ENCODE data around the gene CHCHD3. TPM values are rescaled to one million over a fixed set of nuclear protein-coding genes. Genes with fewer than 3 reads are reported as not detected.

Gene CHCHD3
- total and polyA plus RNA-seq, 3 experiments from 2014 or later: 59.1 to 87.6 (median 86.9) TPM

DNA sequence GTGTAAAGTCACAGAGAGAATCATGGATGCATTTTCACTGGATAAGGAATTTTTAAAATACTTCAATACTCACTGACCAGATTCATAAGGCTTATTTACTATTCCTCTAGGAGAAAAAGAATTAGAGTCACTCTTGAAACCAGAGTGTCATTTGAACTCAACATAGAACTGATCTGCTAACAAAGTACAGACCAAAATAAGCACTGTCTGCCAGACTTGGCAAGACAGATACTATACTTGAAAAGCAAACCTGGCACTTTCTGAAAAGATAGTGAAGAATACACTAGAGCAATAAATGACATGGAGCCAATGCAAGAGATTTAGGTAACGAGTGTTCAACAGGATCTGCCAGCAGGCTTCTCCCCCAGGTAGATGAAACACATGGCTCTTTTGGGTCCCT lies 215.3 kb downstream of the CHCHD3 start:
- no peak overlapping the region for H3K4me3 Mint-ChIP-seq
- H3K27me3 Mint-ChIP-seq: no peaks in the 10 kb centered on the region
- peaks cover 6 to 18% (median 15%) of the 10 kb centered on the region in 3 donors for H3K4me1 Mint-ChIP-seq
- no peak overlapping the region for H3K27ac ChIP-seq (ENCODE audit: low read depth, low read length)
- DNase-seq: no peak
- H3K9me3 ChIP-seq (ENCODE audit: low read length): no peaks in the 10 kb centered on the region
- no peaks in the 10 kb centered on the region for H3K27me3 ChIP-seq (ENCODE audit: insufficient read depth, low read length, poor library complexity, severe bottlenecking)
- CTCF ChIA-PET: no interaction called here
- H3K4me3 ChIP-seq (ENCODE audit: low read length): no peak overlapping the region
- peak overlapping the region in 1 of 8 donors; percentile 84 for H3K27ac Mint-ChIP-seq
- no peaks in the 10 kb centered on the region for H3K9me3 Mint-ChIP-seq
- peaks cover 11 to 19% (median 14%) of the 10 kb centered on the region in 3 donors for H3K36me3 Mint-ChIP-seq
- POLR2A ChIA-PET: no interaction called here
- no peaks in the 10 kb centered on the region for H3K36me3 ChIP-seq (ENCODE audit: insufficient read depth, low read length)
- H3K4me1 ChIP-seq (ENCODE audit: insufficient read depth, low read length): no peaks in the 10 kb centered on the region

DNA sequence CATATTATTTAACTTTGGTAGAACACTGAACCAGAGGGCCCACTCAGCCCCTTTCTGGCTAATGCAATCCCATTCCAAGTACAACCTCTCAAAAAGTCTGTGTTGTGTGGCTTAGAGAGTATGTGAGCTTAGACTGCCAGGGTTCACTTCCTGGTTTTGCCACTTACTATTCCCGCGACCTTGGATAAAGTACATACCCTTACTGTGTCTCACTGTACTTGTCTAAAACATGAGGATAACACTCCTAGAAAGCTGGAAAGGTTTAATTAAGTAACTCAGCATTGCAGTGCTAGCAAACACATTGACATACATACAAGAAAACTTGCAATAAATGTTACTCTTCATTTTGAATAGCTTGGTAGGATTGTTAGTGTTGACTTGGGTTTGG lies 215.8 kb downstream of the CHCHD3 start:
- Histone ChIP-seq H3K27ac (ENCODE audit: low read depth, low read length) (no peak overlapping the region), H3K36me3 (ENCODE audit: insufficient read depth, low read length) (no peaks in the 10 kb centered on the region), H3K4me1 (ENCODE audit: insufficient read depth, low read length) (no peaks in the 10 kb centered on the region), H3K9me3 (ENCODE audit: low read length) (no peaks in the 10 kb centered on the region), H3K27me3 (ENCODE audit: insufficient read depth, low read length, poor library complexity, severe bottlenecking) (no peaks in the 10 kb centered on the region), H3K4me3 (ENCODE audit: low read length) (no peak overlapping the region)
- ChIA-PET POLR2A (no interaction called here), CTCF (no interaction called here)
- no peak for DNase-seq
- peaks cover 6 to 15% (median 15%) of the 10 kb centered on the region in 3 donors for H3K4me1 Mint-ChIP-seq
- peak overlapping the region in 1 of 8 donors; percentile 84 for H3K27ac Mint-ChIP-seq
- H3K4me3 Mint-ChIP-seq: no peak overlapping the region
- no peaks in the 10 kb centered on the region for H3K9me3 Mint-ChIP-seq
- H3K27me3 Mint-ChIP-seq: no peaks in the 10 kb centered on the region
- peaks cover 11 to 19% (median 16%) of the 10 kb centered on the region in 3 donors for H3K36me3 Mint-ChIP-seq

DNA sequence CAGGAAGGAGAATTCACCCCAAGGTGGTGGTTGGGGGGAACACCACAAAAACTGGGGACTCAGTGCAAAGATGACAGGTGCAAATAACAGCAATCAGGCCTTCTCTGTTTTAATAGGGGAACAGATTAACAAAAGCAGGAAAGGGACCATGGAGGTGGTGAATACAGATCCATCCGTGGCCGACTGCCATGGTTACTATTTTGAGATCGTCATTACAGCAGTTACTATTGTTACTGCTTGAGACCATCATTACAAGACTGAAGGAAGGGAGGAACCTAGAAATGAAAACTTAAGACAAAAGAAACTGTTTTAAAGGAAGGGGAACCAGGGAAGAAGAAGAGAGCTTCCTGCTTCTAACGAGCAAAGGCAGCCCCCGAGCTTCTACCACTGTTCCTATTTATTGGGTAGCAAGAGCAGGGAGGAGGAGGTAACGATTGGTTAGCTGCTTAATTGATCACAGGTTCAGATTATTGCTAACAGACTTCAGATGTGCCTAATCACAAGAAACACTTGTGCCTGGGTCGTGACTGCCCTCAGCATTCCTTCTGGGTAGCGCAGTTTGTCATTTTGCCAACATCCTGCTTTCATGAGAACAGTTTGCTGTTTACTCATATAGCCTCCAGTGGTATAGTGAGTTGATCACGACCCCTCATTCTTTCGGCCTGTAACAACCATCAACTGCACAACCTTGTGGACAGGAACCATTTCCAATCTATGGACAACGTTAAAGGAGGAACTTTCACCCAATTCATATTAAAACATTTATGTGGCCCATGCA lies 216.3 kb downstream of the CHCHD3 start:
- CTCF ChIA-PET: no interaction called here
- H3K4me1 ChIP-seq (ENCODE audit: insufficient read depth, low read length): no peaks in the 10 kb centered on the region
- no peaks in the 10 kb centered on the region for H3K9me3 Mint-ChIP-seq
- H3K4me1 Mint-ChIP-seq: peaks cover 6 to 15% (median 15%) of the 10 kb centered on the region in 3 donors
- no peak overlapping the region for H3K4me3 ChIP-seq (ENCODE audit: low read length)
- H3K36me3 Mint-ChIP-seq: peaks cover 11 to 19% (median 18%) of the 10 kb centered on the region in 3 donors
- peak overlapping the region in 1 of 8 donors; percentile 48 for H3K27ac Mint-ChIP-seq
- POLR2A ChIA-PET: no interaction called here
- no peaks in the 10 kb centered on the region for H3K27me3 ChIP-seq (ENCODE audit: insufficient read depth, low read length, poor library complexity, severe bottlenecking)
- H3K27ac ChIP-seq (ENCODE audit: low read depth, low read length): no peak overlapping the region
- peaks cover 0 to 2% of the 10 kb centered on the region in 2 donors for H3K27me3 Mint-ChIP-seq
- no peaks in the 10 kb centered on the region for H3K36me3 ChIP-seq (ENCODE audit: insufficient read depth, low read length)
- no peak overlapping the region for H3K4me3 Mint-ChIP-seq
- DNase-seq: no peak
- H3K9me3 ChIP-seq (ENCODE audit: low read length): no peaks in the 10 kb centered on the region

DNA sequence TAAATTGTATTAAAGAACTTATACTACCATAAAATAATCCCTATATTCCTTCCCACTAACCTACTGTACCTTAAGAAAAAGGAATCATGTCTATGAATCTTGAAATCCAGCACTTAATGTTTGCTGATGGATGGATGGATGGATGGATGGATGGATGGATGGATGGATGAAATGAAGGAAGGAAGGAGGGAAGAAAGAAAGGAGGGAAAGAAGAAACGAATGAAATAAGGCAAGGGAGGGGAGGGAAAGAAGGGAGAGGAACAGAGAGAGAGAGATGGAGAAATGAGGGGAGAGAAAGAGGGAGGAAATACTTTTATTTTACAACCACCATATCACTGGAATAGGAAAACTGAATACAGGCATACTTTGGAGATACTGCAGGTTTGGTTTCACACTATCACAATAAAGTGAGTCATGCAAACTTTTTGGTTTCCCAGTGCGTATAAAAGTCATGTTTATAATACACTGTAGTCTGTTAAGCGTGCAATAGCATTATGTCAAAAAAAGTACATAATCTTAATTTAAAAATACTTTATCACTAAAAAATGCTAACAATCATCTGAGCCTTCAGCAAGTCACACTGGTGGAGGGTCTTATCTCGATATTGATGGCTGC lies 219.8 kb downstream of the CHCHD3 start:
- Histone ChIP-seq H3K4me1 (ENCODE audit: insufficient read depth, low read length) (no peaks in the 10 kb centered on the region), H3K27me3 (ENCODE audit: insufficient read depth, low read length, poor library complexity, severe bottlenecking) (no peaks in the 10 kb centered on the region), H3K27ac (ENCODE audit: low read depth, low read length) (no peak overlapping the region), H3K36me3 (ENCODE audit: insufficient read depth, low read length) (no peaks in the 10 kb centered on the region), H3K9me3 (ENCODE audit: low read length) (no peaks in the 10 kb centered on the region), H3K4me3 (ENCODE audit: low read length) (no peak overlapping the region)
- no peaks in the 10 kb centered on the region for H3K9me3 Mint-ChIP-seq
- H3K4me3 Mint-ChIP-seq: no peak overlapping the region
- peaks cover 3 to 12% (median 10%) of the 10 kb centered on the region in 3 donors for H3K4me1 Mint-ChIP-seq
- peak overlapping the region in 1 of 8 donors; percentile 69 for H3K27ac Mint-ChIP-seq
- POLR2A ChIA-PET: no interaction called here
- H3K27me3 Mint-ChIP-seq: peaks cover 0 to 2% of the 10 kb centered on the region in 2 donors
- no peak for DNase-seq
- peaks cover 11 to 19% (median 15%) of the 10 kb centered on the region in 3 donors for H3K36me3 Mint-ChIP-seq
- CTCF ChIA-PET: no interaction called here

DNA sequence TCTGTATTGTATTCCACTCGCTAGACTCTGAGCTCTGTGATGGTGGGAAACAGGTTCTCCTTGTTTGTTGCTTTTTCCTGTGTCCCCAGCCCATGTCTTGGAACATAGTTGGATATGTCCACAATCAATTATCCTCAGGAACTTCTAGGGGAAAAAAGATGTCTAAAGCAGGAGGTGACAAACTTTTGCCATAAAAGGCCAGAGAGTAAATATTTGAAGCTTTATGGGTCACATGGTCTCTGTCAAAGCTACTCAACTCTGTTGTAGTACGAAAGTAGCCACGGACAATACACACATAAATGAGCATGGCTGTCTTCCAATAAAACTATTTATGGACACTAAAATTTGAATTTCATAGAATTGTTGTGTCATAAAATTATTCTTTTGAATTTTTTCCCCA lies 220.5 kb downstream of the CHCHD3 start:
- H3K9me3 Mint-ChIP-seq: no peaks in the 10 kb centered on the region
- POLR2A ChIA-PET: no interaction called here
- H3K27me3 ChIP-seq (ENCODE audit: insufficient read depth, low read length, poor library complexity, severe bottlenecking): no peaks in the 10 kb centered on the region
- no peak for DNase-seq
- peaks cover 11 to 19% (median 15%) of the 10 kb centered on the region in 3 donors for H3K36me3 Mint-ChIP-seq
- CTCF ChIA-PET: no interaction called here
- peaks cover 3 to 15% (median 10%) of the 10 kb centered on the region in 3 donors for H3K4me1 Mint-ChIP-seq
- peaks cover 0 to 2% of the 10 kb centered on the region in 2 donors for H3K27me3 Mint-ChIP-seq
- no peak overlapping the region for H3K27ac Mint-ChIP-seq
- H3K4me1 ChIP-seq (ENCODE audit: insufficient read depth, low read length): no peaks in the 10 kb centered on the region
- no peak overlapping the region for H3K27ac ChIP-seq (ENCODE audit: low read depth, low read length)
- no peaks in the 10 kb centered on the region for H3K9me3 ChIP-seq (ENCODE audit: low read length)
- no peaks in the 10 kb centered on the region for H3K36me3 ChIP-seq (ENCODE audit: insufficient read depth, low read length)
- H3K4me3 Mint-ChIP-seq: no peak overlapping the region
- no peak overlapping the region for H3K4me3 ChIP-seq (ENCODE audit: low read length)

DNA sequence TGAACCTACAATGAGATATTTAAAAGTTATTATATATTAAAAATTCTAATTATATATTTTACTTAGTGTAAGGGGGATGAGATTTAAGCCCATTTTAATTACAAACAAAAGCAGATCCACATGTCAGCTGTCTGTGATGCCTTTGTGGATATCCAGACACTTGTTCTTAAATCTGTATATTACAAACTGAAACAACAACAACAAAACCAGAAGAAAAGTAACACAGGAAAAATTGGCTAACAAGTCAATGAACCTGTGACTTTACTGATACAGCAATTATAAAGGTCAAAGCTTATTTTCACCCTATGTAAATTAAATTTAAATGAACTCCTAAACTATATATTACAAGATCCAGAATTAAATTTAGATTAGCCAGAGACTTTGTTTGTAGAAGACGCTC lies 222.7 kb downstream of the CHCHD3 start:
- peaks cover 0 to 2% of the 10 kb centered on the region in 2 donors for H3K27me3 Mint-ChIP-seq
- peaks cover 7 to 10% (median 7%) of the 10 kb centered on the region in 3 donors for H3K36me3 Mint-ChIP-seq
- CTCF ChIA-PET: no interaction called here
- Histone ChIP-seq H3K36me3 (ENCODE audit: insufficient read depth, low read length) (no peaks in the 10 kb centered on the region), H3K27me3 (ENCODE audit: insufficient read depth, low read length, poor library complexity, severe bottlenecking) (no peaks in the 10 kb centered on the region), H3K9me3 (ENCODE audit: low read length) (no peaks in the 10 kb centered on the region), H3K4me3 (ENCODE audit: low read length) (no peak overlapping the region), H3K27ac (ENCODE audit: low read depth, low read length) (no peak overlapping the region), H3K4me1 (ENCODE audit: insufficient read depth, low read length) (no peaks in the 10 kb centered on the region)
- H3K4me3 Mint-ChIP-seq: no peak overlapping the region
- no peak for DNase-seq
- no peak overlapping the region for H3K27ac Mint-ChIP-seq
- no peaks in the 10 kb centered on the region for H3K9me3 Mint-ChIP-seq
- H3K4me1 Mint-ChIP-seq: peaks cover 3 to 12% (median 4%) of the 10 kb centered on the region in 3 donors
- POLR2A ChIA-PET: no interaction called here

DNA sequence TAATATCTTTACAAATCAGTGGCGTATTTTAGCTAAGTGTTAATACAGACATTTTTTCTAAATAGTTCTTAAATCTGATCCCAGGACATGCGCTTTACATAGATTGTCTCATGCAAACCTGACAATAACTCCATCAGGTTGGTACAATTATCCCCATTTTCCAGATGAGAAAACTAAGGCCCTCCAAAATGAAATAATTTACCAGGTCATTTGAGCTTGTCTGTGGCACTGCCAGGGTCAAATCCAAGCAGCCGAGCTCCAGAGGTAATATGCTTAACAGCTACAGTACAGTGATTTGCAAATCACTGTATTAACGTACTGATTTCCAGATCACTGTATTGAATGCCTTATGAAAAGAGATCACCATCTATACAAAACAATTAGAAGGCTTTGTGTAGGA lies 223.1 kb downstream of the CHCHD3 start:
- CTCF ChIA-PET: no interaction called here
- Histone ChIP-seq H3K9me3 (ENCODE audit: low read length) (no peaks in the 10 kb centered on the region), H3K27ac (ENCODE audit: low read depth, low read length) (no peak overlapping the region), H3K36me3 (ENCODE audit: insufficient read depth, low read length) (no peaks in the 10 kb centered on the region), H3K27me3 (ENCODE audit: insufficient read depth, low read length, poor library complexity, severe bottlenecking) (no peaks in the 10 kb centered on the region), H3K4me3 (ENCODE audit: low read length) (no peak overlapping the region), H3K4me1 (ENCODE audit: insufficient read depth, low read length) (no peaks in the 10 kb centered on the region)
- no peak overlapping the region for H3K4me3 Mint-ChIP-seq
- no peak for DNase-seq
- POLR2A ChIA-PET: no interaction called here
- no peak overlapping the region for H3K27ac Mint-ChIP-seq
- peaks cover 7 to 10% (median 7%) of the 10 kb centered on the region in 3 donors for H3K36me3 Mint-ChIP-seq
- peaks cover 3 to 8% (median 4%) of the 10 kb centered on the region in 3 donors for H3K4me1 Mint-ChIP-seq
- H3K27me3 Mint-ChIP-seq: peaks cover 0 to 2% of the 10 kb centered on the region in 2 donors
- no peaks in the 10 kb centered on the region for H3K9me3 Mint-ChIP-seq

DNA sequence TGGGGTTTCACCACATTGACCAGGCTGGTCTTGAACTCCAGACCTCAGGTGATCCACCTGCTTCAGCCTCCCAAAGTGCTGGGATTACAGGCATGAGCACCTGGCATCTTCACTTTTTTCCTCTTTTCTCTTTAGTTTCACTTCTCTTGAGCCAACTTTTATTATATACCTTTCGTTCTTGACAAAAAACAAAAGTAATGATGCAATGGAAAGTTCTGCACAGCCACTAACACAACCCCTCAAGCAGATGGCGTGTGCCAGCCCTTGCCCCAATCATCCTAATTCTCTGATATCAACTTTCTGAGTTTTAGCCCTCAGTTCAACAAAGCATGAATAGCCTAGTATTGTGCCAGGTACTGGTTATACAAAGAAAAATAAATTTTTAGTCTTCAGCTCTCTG lies 223.6 kb downstream of the CHCHD3 start:
- Mint-ChIP-seq H3K9me3 (no peaks in the 10 kb centered on the region), H3K4me1 (peaks cover 3 to 8% (median 4%) of the 10 kb centered on the region in 3 donors), H3K27me3 (peaks cover 0 to 2% of the 10 kb centered on the region in 2 donors), H3K4me3 (no peak overlapping the region), H3K36me3 (peaks cover 7 to 10% (median 9%) of the 10 kb centered on the region in 3 donors), H3K27ac (no peak overlapping the region)
- ChIA-PET POLR2A (no interaction called here), CTCF (no interaction called here)
- DNase-seq: no peak
- Histone ChIP-seq H3K27me3 (ENCODE audit: insufficient read depth, low read length, poor library complexity, severe bottlenecking) (no peaks in the 10 kb centered on the region), H3K36me3 (ENCODE audit: insufficient read depth, low read length) (no peaks in the 10 kb centered on the region), H3K9me3 (ENCODE audit: low read length) (no peaks in the 10 kb centered on the region), H3K27ac (ENCODE audit: low read depth, low read length) (no peak overlapping the region), H3K4me3 (ENCODE audit: low read length) (no peak overlapping the region), H3K4me1 (ENCODE audit: insufficient read depth, low read length) (no peaks in the 10 kb centered on the region)

Measured in CD8-positive, alpha-beta memory T cell (primary cell).